Neuronal stem cell (in vitro differentiated cells): ENCODE results near the gene PPL.
A peak's percentile ranks its signal among the peaks of the same experiment; 100 is the strongest.

Source experiments
- DNase-seq: peaks from one replicate; pipeline ENCODE4 v3.0.0-alpha.2; 2013; ENCODE audit warnings: low spot score
- H2AFZ ChIP-seq: one replicate; pipeline ENCODE4 v1.6.1; 2013; ENCODE audit warnings: mild to moderate bottlenecking, low read length, inconsistent platforms
- H2AK5ac ChIP-seq: 2 replicates; pipeline ENCODE4 v1.6.1; 2013; ENCODE audit warnings: low read depth, mild to moderate bottlenecking, inconsistent platforms, low read length, moderate library complexity, mixed read lengths
- H2BK120ac ChIP-seq: 2 replicates; pipeline ENCODE4 v1.6.1; 2013; ENCODE audit warnings: low read depth, mild to moderate bottlenecking, inconsistent platforms, low read length, moderate library complexity, mixed read lengths
- H2BK12ac ChIP-seq: one replicate; pipeline ENCODE4 v1.6.1; 2013; ENCODE audit warnings: low read length, inconsistent platforms
- H2BK15ac ChIP-seq: 2 replicates; pipeline ENCODE4 v1.6.1; 2013; ENCODE audit warnings: mild to moderate bottlenecking, low read length, inconsistent platforms, mixed read lengths
- H2BK5ac ChIP-seq: one replicate; pipeline ENCODE4 v1.6.1; 2013; ENCODE audit warnings: inconsistent platforms, mild to moderate bottlenecking, low read length, moderate library complexity
- H3K14ac ChIP-seq: one replicate; pipeline ENCODE4 v1.6.1; 2013; ENCODE audit warnings: low read length, inconsistent platforms
- H3K18ac ChIP-seq: 2 replicates; pipeline ENCODE4 v1.6.1; 2013; ENCODE audit warnings: low read length, inconsistent platforms
- H3K23ac ChIP-seq: 2 replicates; pipeline ENCODE4 v1.6.1; 2013; ENCODE audit warnings: low read depth, mild to moderate bottlenecking, mixed read lengths, low read length, inconsistent platforms; ENCODE audit not compliant: poor library complexity
- H3K27ac ChIP-seq: replicated peaks from 3 replicates; pipeline ENCODE4 v1.5.1; 2013; ENCODE audit warnings: low read length, inconsistent platforms
- H3K27me3 ChIP-seq, 3 experiments: 2 replicates each; pipeline ENCODE4 v1.6.1; 2013; ENCODE audit warnings: low read length in 3 of 3, mild to moderate bottlenecking in 2 of 3, inconsistent platforms in 1 of 3, low read depth in 1 of 3, mixed read lengths in 1 of 3, moderate library complexity in 1 of 3; ENCODE audit not compliant: control insufficient read depth in 3 of 3, insufficient read depth in 3 of 3
- H3K36me3 ChIP-seq, 2 donors: replicated peaks in 1 of 2; 2 replicates each; pipeline ENCODE4 v1.6.1; 2013; ENCODE audit warnings: low read length in 2 of 2; ENCODE audit not compliant: control insufficient read depth in 2 of 2, insufficient read depth in 2 of 2
- H3K4ac ChIP-seq: 2 replicates; pipeline ENCODE4 v1.6.1; 2013; ENCODE audit warnings: inconsistent platforms, mild to moderate bottlenecking, low read length, moderate library complexity
- H3K4me1 ChIP-seq, 2 donors: 1 replicate in 1 of 2; 2 replicates in 1 of 2; pipeline ENCODE4 v1.6.1; 2013; ENCODE audit warnings: low read length in 2 of 2, low read depth in 1 of 2; ENCODE audit not compliant: control insufficient read depth in 2 of 2, insufficient read depth in 1 of 2
- H3K4me2 ChIP-seq: one replicate; pipeline ENCODE4 v1.6.1; 2013; ENCODE audit warnings: mild to moderate bottlenecking, low read length, inconsistent platforms; ENCODE audit not compliant: insufficient read depth, poor library complexity, severe bottlenecking
- H3K4me3 ChIP-seq, 2 donors: 2 replicates each; pipeline ENCODE4 v1.5.1; 2013; ENCODE audit warnings: low read length in 2 of 2, mild to moderate bottlenecking in 2 of 2, inconsistent platforms in 1 of 2, moderate library complexity in 1 of 2
- H3K79me1 ChIP-seq: one replicate; pipeline ENCODE4 v1.6.1; 2013; ENCODE audit warnings: low read depth, mild to moderate bottlenecking, inconsistent platforms, low read length, moderate library complexity
- H3K9ac ChIP-seq: one replicate; pipeline ENCODE4 v1.6.1; 2013; ENCODE audit warnings: mild to moderate bottlenecking, low read depth, low read length, inconsistent platforms; ENCODE audit not compliant: poor library complexity
- H3K9me3 ChIP-seq, 2 donors: replicated peaks in 1 of 2; 2 replicates each; pipeline versions ENCODE3 to v1.6.1; 2013; ENCODE audit warnings: low read length in 2 of 2, mild to moderate bottlenecking in 2 of 2, inconsistent platforms in 1 of 2, low read depth in 1 of 2, mixed read lengths in 1 of 2, moderate library complexity in 1 of 2; ENCODE audit not compliant: control insufficient read depth in 2 of 2, insufficient read depth in 1 of 2
- H4K8ac ChIP-seq: one replicate; pipeline ENCODE4 v1.6.1; 2013; ENCODE audit warnings: low read depth, mild to moderate bottlenecking, inconsistent platforms, low read length, moderate library complexity
- H4K91ac ChIP-seq: one replicate; pipeline ENCODE4 v1.6.1; 2013; ENCODE audit warnings: low read length, low read depth, mild to moderate bottlenecking, inconsistent platforms; ENCODE audit not compliant: poor library complexity
- WGBS, 2 donors: extraction: QIAGEN DNeasy Blood & Tissue Kit; methylation state at CpG; one replicate each; pipeline ENCODE4 v1.1.7; 2013; ENCODE audit warnings: missing lambda C conversion rate in 2 of 2, mixed read lengths in 1 of 2; ENCODE audit not compliant: insufficient read length in 2 of 2, insufficient replicate concordance in 1 of 2; ENCODE audit errors: extremely low coverage in 2 of 2; 5-methylcytosine and 5-hydroxymethylcytosine counted together

Gene PPL

GRCh38 chr16:4935241-4935855, 1.6 kb downstream of the PPL start:
- no peak overlapping the region for H2AFZ ChIP-seq
- H3K27ac ChIP-seq: no peak overlapping the region
- H3K4ac ChIP-seq: no peak overlapping the region
- peak overlapping the region; percentile 36 for H3K18ac ChIP-seq
- H3K4me2 ChIP-seq: no peak overlapping the region
- H3K4me1 ChIP-seq: peaks cover 4 to 8% of the 10 kb centered on the region in 2 donors
- no peak overlapping the region for H4K91ac ChIP-seq
- H2BK15ac ChIP-seq: no peak overlapping the region
- no peak overlapping the region for H3K4me3 ChIP-seq
- H3K27me3 ChIP-seq: peaks cover 8 to 75% (median 25%) of the 10 kb centered on the region in 3 experiments
- peak overlapping the region; percentile 14 for H2BK12ac ChIP-seq
- H4K8ac ChIP-seq: no peak overlapping the region
- H3K36me3 ChIP-seq: no peaks in the 10 kb centered on the region
- H3K79me1 ChIP-seq: no peaks in the 10 kb centered on the region
- H3K14ac ChIP-seq: peak overlapping the region; percentile 75
- H2BK120ac ChIP-seq: no peak overlapping the region
- peak overlapping the region; percentile 39 for H2BK5ac ChIP-seq
- no peak overlapping the region for H2AK5ac ChIP-seq
- WGBS, 2 donors: no CpG with 5 or more reads among the region's 19 CpGs
- H3K9ac ChIP-seq: no peak overlapping the region
- H3K23ac ChIP-seq: peak overlapping the region; percentile 49
- H3K9me3 ChIP-seq: no peaks in the 10 kb centered on the region
- DNase-seq: no peak

DNA sequence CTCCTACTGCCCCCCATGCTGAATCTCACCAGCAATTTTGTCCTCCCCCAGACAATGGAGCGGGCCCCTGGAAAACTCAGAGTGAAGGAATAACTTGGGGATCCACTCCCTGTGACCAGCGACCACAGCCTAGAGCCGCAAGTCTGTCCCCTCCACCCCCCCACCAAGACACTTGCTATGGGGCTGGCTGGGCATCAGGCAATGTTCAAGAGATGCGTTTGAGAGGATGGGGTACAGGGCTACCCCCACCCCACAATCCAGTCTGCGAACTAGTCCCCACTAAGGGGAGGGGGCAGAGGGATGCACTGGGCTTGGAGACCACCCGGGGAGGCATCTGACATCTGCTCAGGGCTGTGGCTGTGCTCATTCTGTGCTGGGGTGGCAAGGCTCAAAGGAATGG, 2.4 kb downstream of the PPL start:
- Histone ChIP-seq H3K23ac (no peak overlapping the region), H3K79me1 (no peaks in the 10 kb centered on the region), H3K4me3 (no peak overlapping the region), H3K14ac (no peak overlapping the region), H3K9me3 (no peaks in the 10 kb centered on the region), H2BK12ac (no peak overlapping the region), H2AFZ (no peak overlapping the region), H3K36me3 (no peaks in the 10 kb centered on the region), H3K27ac (no peak overlapping the region), H3K4me2 (no peak overlapping the region), H2AK5ac (no peak overlapping the region), H3K4ac (no peak overlapping the region), H2BK15ac (no peak overlapping the region), H4K8ac (no peak overlapping the region), H3K9ac (no peak overlapping the region), H2BK120ac (no peak overlapping the region), H3K18ac (no peak overlapping the region), H3K4me1 (peaks cover 4 to 8% of the 10 kb centered on the region in 2 donors), H2BK5ac (no peak overlapping the region), H3K27me3 (peaks cover 8 to 81% (median 25%) of the 10 kb centered on the region in 3 experiments), H4K91ac (no peak overlapping the region)
- DNase-seq: no peak
- WGBS, 2 donors: no CpG with 5 or more reads among the region's 6 CpGs

DNA sequence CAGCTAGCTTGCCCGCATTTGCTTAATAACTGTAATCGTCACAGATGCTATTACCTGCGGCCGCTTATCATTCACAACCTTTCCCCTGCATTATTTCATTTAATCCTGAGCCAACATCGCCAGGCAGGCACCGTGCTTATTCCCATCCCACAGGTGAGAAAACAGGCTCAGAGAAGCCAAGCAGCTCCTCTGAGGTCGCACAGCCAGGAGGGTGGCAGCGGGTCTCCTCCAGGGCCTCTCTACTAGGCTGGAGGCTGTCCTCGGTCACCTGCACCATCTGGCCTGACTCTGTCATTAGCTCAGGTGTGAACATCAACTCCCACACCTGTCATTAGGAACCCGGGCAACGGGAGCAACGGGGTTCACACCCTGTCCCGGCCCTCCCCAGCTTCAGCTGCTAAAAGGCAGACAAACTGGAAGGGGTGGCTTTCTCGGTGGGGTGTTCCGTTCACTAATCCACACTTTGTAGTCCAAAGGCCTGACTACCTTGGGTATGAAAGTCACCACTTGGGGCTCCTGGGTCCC, 3.0 kb downstream of the PPL start:
- Histone ChIP-seq H3K36me3 (no peaks in the 10 kb centered on the region), H3K18ac (no peak overlapping the region), H3K14ac (no peak overlapping the region), H3K4ac (no peak overlapping the region), H3K23ac (no peak overlapping the region), H2BK15ac (no peak overlapping the region), H3K27ac (no peak overlapping the region), H2BK5ac (no peak overlapping the region), H2BK120ac (no peak overlapping the region), H2AFZ (no peak overlapping the region), H3K79me1 (no peaks in the 10 kb centered on the region), H4K8ac (no peak overlapping the region), H2AK5ac (no peak overlapping the region), H3K4me1 (peaks cover 4 to 8% of the 10 kb centered on the region in 2 donors), H3K4me3 (no peak overlapping the region), H4K91ac (no peak overlapping the region), H2BK12ac (no peak overlapping the region), H3K9me3 (no peaks in the 10 kb centered on the region), H3K27me3 (peaks cover 8 to 81% (median 25%) of the 10 kb centered on the region in 3 experiments), H3K4me2 (no peak overlapping the region), H3K9ac (no peak overlapping the region)
- no CpG with 5 or more reads among the region's 15 CpGs for WGBS, 2 donors
- DNase-seq: no peak

GRCh38 chr16:4933433-4933832, 3.5 kb downstream of the PPL start:
- Histone ChIP-seq H3K79me1 (no peaks in the 10 kb centered on the region), H2AK5ac (peak overlapping the region; percentile 58), H3K4me2 (no peak overlapping the region), H3K36me3 (no peaks in the 10 kb centered on the region), H3K14ac (no peak overlapping the region), H3K4me3 (no peak overlapping the region), H3K9ac (no peak overlapping the region), H3K23ac (no peak overlapping the region), H3K27ac (no peak overlapping the region), H2BK5ac (peak overlapping the region; percentile 10), H3K4me1 (peaks cover 4 to 8% of the 10 kb centered on the region in 2 donors), H2BK120ac (no peak overlapping the region), H4K8ac (peak overlapping the region; percentile 57), H3K18ac (no peak overlapping the region), H2BK15ac (no peak overlapping the region), H2BK12ac (peak overlapping the region; percentile 82), H3K9me3 (no peaks in the 10 kb centered on the region), H2AFZ (no peak overlapping the region), H4K91ac (no peak overlapping the region), H3K4ac (no peak overlapping the region), H3K27me3 (peaks cover 8 to 77% (median 25%) of the 10 kb centered on the region in 3 experiments)
- WGBS, 2 donors: no CpG with 5 or more reads among the region's 8 CpGs
- no peak for DNase-seq
